GM19468 (cell line): ENCODE data around the gene MAT1A.

Experiments used
- ATAC-seq: cut with Tn5 transposase; IDR thresholded peaks from one replicate; pipeline ENCODE4 v1.9.1; 2021; ENCODE audit warnings: mild to moderate bottlenecking, moderate library complexity, moderate number of reproducible peaks; ENCODE audit not compliant: unreplicated experiment; ENCODE audit errors: extremely low read depth

Gene MAT1A

DNA sequence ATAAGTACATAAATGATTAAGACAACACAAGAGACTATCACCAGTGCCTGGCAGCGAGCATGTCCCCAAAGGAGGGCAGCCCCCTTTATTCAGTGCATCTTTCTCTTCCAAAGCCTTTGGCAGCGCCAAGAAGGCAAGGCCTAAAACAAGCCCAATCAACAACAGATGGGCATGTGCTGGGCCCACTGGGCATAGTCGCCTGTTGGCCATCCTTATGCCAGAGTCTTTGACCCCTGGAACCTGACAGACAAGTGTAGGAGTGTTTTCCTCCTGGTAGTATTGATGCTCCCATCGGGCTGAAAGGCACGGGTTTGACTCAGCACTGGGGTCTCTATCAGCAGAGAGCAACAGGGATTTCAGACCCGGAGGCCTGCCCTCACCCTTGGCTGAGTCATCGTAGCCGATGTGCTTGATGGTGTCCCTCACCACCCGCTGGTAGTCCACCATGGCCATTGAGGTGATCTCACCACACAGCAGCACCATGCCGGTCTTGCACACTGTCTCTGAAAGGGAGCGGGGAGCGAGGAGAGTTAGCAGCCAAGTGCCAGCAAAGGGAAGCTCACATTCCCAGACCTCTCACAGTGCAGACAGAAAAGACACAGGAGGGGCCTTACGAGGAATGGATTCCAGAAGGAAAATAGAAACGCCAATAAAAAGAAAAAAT is 5.8 kb downstream of the MAT1A start:
- ATAC-seq = no peak

DNA sequence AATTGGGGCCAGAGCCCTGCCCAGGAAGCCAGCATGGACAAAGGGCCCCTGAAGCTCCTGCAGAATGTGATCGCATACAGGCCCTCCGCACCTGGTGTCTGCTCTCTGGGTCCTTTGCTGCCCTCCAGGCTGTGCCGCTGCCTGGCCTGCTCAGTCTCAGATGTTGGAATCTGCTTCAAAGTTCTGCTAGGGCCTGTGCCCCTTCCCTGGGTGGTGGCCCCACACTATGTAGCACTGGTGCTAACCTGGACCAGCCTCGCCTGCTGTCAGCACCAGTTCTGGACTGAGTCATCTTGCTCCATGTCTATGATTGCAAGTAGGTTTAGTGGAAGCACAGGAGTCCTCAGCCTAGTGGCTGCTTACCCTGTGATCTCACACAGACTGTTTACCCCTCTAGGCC is 6.3 kb downstream of the MAT1A start:
- no peak for ATAC-seq

DNA sequence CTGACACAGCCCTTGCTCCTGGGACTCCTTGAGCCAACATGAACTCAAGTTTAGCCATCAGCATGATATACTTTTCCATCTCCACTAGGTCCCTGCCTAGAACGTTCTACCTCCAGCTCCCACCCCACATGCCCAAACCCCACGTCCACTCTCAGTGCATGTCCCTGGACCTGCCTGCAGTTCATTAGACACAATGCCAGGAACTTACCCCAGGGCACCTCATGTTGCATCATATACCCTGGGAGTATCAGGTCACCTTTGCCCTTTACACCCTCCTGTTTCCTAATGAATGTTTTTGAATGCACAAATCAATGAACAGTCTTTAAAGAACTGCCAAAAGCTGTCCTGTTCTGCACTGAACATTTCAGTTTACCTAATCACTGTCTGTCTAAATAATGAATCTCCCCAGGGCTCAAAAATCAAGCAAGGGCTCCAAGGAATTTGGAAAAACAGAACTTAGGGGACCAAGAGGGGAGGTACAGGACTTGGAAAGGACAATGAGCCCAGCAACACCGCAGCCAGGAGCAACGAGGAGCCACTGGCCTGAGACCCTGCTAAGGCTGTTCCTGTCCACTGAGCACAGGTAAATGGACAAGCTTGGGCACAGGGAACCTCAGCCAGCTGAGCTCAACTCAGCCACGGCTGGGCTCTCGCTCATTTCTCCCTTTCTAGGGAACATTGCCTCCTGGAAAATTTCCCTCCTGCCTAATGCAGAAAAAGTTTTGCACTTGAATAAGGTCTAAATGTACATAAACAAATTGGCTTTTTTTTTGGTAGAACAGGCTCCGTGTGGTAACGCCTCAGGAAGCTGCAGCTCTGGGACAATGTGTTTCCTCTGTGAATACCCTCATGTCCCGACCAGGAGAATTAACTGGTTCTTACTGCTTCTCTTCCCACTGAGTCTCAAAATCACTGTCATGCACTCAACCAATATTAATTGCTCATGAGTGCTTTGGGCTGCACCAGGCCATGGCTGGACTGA is 7.4 kb downstream of the MAT1A start:
- no peak for ATAC-seq

DNA sequence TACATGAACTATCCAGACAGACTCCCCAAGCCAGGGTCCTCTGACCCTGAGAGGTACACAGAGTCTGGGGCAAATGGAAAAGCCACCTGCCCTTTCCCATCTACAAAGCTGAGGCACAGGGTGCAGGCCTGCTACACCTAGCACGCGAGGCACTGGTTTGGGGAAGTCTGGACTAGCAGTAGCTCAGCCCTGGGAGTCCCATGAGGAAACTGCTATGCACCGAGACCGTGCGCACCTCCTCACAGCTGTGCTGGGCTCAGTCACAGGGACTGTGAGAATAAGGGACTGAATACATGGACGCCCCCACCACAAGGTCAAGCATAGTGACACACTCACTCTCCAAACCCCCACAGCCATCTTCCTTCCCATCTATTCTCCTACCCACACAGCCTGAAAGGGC is 8.2 kb downstream of the MAT1A start:
- ATAC-seq = no peak

DNA sequence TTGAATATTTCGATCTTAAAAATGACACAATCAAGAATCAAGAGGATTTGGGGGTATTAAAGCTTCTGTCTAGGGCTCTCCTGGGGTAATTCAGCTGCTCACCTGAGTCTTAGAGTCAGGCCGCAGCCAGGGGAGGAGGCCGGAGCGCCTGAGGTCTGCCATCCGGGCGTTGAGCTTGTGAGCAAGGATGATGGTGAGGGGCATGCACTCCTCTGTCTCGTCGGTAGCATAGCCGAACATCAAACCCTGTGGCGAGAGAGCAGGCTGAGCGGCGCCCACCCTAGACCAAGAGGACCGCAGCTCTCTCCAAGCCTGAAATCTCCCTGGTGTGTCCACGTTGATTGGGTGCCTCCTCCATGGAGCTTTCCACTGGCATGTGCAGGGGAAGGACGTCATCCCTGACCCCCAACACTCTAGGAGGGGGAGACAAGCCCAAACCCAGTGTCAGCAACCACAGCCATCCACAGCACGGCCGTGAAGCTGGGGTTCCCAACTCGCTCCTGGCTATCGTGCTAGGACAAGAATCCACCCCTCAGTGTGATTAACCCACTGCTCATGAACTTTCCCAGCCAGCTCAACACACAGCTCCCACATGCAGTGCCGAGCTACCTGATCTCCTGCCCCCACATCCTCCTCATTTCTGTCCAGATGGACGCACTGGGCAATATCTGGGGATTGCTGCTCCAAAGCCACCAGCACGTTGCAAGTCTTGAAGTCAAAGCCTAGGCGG is 9.2 kb downstream of the MAT1A start:
- ATAC-seq = no peak

DNA sequence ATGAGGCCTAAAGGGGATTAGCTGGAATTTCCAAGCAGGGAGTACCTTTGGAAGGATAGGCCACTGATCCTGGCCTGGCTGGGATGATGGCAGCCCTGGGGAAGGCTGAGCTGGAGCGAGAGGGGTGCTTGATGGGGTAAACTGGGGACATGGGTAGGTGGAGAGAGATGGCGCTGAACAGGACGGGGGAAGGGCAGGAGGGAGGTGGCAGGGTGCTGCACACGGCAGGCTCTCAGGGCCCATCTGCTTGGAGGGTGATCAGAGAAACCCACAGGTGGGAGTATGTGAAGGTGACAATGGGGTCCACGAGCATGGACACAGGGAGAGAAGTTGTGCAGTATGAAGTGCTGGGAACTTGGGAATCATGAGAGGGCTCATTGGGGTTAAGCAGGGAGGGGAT is 10.3 kb downstream of the MAT1A start:
- ATAC-seq = no peak

DNA sequence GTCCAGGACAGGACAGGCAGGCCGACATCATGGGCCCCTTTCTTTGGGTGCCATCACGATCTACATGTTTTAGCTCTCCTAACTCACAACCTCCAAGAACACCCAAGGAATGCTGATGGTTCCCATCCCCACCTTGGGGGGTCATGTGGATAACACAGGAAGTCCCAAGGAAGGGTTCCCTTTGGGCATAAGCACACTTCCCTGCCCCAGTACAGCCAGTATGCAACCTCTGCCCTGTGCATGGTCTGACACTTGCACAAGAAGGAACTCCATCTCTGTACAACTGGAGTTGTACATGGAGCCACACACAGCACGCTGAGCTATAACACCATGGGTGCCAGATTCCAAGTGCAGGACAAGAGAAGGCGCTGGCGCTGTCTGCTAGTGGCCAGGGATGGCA is 11.0 kb downstream of the MAT1A start:
- no peak for ATAC-seq

DNA sequence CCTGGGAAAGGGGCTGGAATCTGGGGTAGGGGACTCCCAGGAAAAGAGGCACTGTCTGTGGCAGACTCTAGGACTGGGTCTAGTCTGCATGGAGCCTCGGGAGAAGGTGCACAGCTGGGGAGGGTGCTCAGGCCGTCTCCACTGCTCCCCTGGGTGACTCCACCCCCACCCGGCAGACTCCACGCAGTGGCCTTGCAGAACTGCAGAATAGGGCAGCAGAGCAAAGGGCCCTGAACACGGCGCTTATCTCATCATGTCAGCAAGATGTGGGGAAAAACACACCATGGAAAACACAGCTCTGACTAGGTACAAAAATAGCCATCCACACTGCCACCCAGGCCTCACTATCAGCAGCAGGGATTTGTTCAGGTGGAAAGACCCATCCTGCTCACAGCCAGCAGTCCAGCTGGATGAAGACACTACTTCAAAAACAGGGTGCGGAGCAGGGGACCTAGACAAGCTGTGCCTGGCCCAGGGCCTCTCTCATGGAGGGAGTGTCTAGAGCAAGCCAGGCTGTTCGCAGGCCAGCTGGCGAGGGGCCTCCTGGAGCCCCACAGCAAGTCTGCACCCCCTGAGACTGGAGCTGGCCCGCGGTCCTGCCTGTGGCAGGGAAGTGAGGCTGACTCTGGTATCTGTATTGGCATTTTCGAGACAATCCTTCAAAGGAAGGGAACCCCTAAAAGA is 11.7 kb downstream of the MAT1A start:
- no peak for ATAC-seq

DNA sequence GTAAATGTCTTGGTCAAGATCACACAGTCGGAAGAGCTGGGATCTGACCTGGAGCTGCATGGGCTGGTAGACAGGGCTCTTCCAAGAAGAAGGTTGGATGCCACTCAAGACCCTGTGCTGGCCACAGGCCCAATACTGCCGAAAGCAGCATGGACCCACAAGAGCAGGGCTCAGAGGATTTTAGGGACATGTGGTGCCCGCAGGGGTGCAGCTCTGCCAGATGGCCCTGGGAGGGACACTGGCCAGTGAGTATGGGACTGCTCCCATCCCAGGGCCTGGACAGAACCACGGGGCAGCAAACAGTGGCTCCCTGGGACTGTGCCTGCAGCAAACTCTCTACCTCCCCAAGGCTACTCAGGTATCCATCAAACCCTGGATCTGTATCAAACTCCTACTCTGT is 12.4 kb downstream of the MAT1A start:
- no peak for ATAC-seq

DNA sequence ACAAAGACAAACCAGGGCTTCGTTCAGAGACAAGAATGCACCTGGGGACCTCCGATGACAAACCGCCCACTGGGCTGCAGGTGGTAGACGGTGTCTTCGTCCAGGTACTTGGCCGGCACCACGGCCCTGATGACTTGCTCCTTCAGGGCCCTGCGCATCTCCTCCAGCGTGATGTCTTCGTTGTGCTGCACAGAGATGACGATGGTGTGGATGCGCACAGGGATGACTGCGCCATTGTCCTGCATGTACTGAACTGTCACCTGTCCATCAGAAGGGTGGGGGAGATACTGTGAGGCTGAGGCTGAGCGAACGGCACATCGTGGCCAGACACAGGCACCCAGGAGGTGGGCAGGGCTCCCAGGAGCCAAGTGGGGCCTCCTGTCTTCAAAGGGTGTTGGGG is 13.1 kb downstream of the MAT1A start:
- no peak for ATAC-seq

DNA sequence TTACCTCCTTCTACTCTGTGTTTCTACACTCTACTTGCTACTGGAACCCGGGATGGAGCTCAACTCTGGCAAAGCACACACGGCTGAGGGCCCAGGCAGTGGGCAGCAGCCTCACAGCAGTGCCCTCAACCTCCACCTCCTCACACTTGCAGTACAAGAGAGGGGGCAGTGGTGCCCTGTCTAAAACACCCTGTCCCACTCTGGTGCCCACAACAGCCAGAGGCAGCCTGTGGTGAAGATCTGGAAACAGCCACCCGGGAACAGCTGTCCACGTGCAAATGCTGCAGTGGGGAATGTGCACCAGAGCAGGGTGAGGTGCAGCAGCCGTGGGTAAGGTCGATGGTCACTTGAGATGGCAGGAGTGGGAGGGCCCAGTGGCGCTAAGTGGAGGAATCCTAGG is 13.7 kb downstream of the MAT1A start:
- no peak for ATAC-seq

DNA sequence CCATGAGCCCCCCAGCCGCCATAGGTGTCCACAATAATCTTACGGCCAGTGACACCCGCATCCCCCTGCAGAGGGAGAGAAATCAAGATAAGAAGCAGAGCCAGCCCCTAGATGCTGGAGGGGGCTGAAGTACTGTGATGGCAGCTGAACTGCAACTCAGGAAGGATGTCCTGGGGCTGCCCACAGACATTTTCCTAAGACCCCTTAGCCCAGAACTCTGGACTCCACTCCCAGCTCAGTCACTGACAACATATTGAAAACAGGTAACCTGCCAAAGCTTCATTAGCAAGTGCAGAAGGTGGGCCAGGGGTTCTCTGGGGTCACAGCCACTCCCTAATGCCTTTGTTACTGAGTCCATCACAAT is 14.3 kb downstream of the MAT1A start:
- no peak for ATAC-seq

DNA sequence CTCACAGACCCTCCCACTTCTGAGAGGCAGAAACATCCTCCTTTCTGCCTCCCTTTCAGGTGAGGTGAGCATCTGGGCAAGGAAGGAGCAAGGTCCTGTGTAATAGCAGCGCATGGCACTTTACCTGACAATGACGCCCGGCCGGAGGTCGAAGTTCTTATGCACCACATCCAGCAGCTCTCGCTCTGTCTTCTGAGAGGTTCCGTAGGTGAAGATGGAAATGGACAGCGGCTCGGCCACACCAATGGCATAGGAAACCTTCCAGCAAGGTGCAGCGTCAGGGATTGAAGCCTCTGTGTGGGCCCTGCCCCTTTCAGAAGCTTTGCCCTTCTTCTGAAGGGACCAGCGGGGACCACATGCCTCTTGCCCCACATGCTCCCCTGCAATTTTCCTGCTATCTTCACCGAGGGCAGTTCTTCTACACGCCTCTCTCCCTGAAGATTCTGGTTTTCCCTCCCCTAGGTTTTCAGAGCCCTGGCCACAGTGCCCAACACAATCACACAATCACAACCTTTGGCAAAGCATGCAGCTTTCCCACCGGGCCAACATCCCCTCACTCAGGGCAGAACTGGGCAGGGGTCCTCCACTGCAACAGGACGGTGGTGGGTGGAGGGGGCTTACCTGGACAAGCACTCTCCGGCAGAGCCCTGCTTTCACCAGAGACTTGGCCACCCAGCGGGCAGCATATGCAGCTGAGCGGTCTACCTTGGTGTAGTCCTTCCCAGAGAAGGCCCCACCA is 14.9 kb downstream of the MAT1A start:
- ATAC-seq = no peak

DNA sequence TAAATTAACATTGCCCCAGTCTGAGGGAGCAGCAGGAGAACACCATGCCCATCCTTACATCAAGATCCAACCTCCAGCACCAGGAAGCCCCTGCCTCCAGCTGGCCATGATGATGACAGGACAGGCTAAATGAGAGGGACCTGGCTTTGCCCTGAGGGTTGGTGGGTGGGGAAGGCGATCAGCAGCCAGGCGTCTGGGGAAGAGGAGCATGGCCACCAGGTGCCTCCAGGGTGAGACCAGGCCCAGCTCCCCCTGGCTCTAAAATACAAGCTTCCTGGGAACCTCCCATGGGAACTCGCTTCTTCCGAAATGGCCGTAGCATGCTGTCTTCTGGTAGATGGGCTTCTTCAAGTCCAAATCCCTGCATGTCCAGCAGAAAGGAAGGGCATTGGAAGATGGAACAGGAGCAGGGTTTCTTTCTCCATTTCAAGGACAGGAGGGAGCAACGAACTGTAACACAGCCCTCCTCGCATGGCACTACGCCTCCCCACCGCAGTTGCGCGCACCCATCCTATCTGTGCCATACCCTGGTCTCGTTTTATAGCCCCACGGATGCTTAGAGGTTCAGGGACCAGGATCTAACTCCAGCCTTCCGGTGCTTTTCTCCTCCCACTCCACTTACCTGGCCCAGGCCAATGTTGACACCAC is 15.8 kb downstream of the MAT1A start:
- no peak for ATAC-seq

DNA sequence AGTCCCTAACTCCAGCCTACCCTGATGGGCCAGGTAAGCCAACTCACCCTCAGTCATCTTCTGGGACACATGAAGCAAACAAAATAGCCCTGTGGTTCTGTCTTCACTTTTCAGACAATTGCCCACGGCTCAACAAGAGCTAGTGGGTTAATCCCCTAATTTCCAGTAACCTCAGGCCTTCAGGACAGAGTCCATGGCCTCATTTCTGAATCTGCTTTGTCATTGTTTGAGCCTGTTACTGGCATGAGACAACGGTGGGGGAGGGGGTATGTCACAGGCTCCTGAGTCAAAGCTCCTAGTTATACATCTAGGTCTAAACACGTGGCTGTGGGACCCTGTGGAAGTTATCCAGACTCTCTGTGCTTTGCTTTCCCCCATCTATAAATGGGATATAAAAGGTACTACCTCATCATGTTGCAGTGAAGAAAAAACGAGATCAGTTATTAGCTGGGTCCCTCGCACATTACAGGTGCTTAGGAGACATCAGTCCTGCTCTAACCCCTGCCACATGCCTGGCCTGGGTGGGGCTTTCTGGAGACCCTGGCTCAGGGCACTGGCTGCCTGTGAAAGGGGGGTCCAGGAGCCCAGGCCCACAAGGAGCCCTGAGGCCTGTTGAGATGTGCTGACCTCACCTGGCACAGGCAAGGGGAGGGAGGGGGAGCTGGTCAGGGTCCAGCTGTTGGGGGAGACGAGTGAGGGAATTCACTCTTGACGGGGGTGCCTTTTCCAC is 16.5 kb downstream of the MAT1A start:
- ATAC-seq = no peak

DNA sequence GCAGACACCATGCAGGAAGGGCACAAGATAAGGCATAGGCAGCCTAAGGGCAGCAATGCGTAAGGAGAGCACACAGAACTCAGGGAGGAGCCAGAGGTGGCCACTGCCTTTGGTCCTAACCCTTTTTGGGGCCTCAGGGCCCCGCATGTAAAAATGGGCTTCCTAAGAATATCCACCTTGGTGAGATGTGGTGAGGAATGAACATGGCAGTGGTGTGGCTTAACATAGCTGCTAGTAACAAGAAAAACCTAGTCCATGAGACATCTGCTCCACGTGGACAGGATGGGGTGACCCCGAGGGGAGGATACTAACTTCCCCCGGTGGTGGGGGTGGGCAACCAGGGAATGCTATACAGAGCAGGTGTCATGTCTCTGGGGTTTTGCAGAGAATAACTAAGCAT is 18.0 kb downstream of the MAT1A start:
- no peak for ATAC-seq

DNA sequence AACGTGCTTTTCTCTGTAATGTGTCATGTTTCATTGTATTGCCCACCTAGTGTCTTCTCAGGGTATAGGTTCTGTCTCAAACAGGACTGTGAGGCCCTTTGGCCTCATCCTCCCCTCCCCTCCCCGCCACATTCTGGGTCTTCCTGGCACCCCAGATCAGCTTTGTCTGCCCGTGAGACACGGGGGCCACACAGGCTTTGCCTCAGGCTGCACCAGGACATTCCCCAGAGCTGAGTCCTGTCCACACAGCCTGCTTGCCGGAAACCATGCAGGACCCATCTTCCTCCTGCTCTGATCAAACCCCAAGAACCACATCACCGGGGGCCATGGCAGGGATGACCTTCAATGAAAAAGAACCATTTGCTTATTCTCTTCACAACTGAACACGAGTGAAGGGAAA is 18.6 kb downstream of the MAT1A start:
- no peak for ATAC-seq

DNA sequence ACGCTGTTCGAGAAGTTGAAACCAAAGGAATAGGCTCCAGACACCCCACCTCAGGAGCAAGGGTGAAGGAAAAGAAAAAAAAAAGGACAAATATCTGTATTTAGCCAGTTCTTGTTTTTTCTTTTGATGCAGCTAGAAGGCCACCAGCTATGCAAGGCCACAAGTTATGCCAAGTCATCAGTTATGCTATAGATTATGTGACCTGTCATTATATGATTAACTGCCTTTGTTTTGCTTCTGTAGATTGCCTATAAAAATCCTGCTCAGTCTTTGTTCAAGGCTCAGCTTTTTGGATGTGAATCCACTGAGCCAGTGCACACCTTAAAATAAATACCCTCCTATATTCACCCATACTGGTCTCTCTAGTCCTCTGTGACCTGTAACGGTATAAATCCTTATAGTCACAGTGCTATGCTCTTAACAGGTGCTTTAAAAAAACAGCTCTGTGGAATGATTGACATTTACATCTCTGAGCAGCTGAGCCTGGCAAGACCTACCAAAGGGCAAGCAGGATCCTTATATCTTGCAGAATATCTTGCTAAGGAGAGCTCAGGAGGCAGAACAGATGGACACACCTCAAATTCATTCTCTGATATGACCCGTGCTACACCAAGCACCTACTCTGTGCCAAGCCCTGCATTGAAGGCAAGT is 20.4 kb downstream of the MAT1A start:
- ATAC-seq = no peak
